KMS-11 (cell line): Measurements from ENCODE around the gene MAP3K2.
A peak's percentile ranks its signal among the peaks of the same experiment; 100 is the strongest.

ENCODE experiments used
- H2AFZ ChIP-seq: fragments of 200-600 bp; sonication (generic); 2 replicates; pipeline ENCODE4 v1.6.1; 2016; ENCODE audit warnings: antibody characterized with exemption, mixed run types, low read depth
- H3K27ac ChIP-seq: fragments of 200-600 bp; sonication (generic); 2 replicates; pipeline ENCODE4 v1.6.1; 2016; ENCODE audit warnings: mild to moderate bottlenecking, mixed run types
- H3K27me3 ChIP-seq: fragments of 200-600 bp; sonication (generic); 2 replicates; pipeline ENCODE4 v1.6.1; 2017; ENCODE audit warnings: mild to moderate bottlenecking, low read depth, mixed run types, moderate library complexity; ENCODE audit not compliant: insufficient read depth
- H3K36me3 ChIP-seq: fragments of 200-600 bp; sonication (generic); 2 replicates; pipeline ENCODE4 v1.6.1; 2017; ENCODE audit warnings: mild to moderate bottlenecking, mixed run types; ENCODE audit not compliant: insufficient read depth
- H3K4me1 ChIP-seq: fragments of 200-600 bp; sonication (generic); 2 replicates; pipeline ENCODE4 v1.6.1; 2016; ENCODE audit warnings: mild to moderate bottlenecking, low read depth, mixed run types; ENCODE audit not compliant: poor library complexity, severe bottlenecking
- H3K4me2 ChIP-seq: fragments of 200-600 bp; sonication (generic); 2 replicates; pipeline ENCODE4 v1.7.0; 2016; ENCODE audit warnings: mild to moderate bottlenecking, mixed run types
- H3K4me3 ChIP-seq: fragments of 200-600 bp; sonication (generic); IDR thresholded peaks from 2 replicates; pipeline ENCODE4 v1.6.1; 2017; ENCODE audit warnings: low read depth, low read length, mixed read lengths; ENCODE audit not compliant: insufficient read depth
- H3K79me2 ChIP-seq: fragments of 200-600 bp; sonication (generic); 2 replicates; pipeline ENCODE4 v1.6.1; 2016; ENCODE audit warnings: low read depth, mixed run types; ENCODE audit not compliant: insufficient read depth
- H3K9ac ChIP-seq: fragments of 200-600 bp; sonication (generic); 2 replicates; pipeline ENCODE4 v1.6.1; 2016; ENCODE audit warnings: mild to moderate bottlenecking, mixed run types
- H4K20me1 ChIP-seq: fragments of 200-600 bp; sonication (generic); 2 replicates; pipeline ENCODE4 v1.6.1; 2016; ENCODE audit warnings: mild to moderate bottlenecking, mixed run types; ENCODE audit not compliant: insufficient read depth
- TF ChIP-seq, protein P1 (sequence below): fragments of 200-600 bp; sonication (generic); conservative IDR thresholded peaks from 2 replicates; pipeline ENCODE4 v1.6.1; 2017; ENCODE audit warnings: low read depth, mild to moderate bottlenecking, antibody characterized with exemption, low read length, moderate library complexity, mixed read lengths

MAP3K2 gene

DNA sequence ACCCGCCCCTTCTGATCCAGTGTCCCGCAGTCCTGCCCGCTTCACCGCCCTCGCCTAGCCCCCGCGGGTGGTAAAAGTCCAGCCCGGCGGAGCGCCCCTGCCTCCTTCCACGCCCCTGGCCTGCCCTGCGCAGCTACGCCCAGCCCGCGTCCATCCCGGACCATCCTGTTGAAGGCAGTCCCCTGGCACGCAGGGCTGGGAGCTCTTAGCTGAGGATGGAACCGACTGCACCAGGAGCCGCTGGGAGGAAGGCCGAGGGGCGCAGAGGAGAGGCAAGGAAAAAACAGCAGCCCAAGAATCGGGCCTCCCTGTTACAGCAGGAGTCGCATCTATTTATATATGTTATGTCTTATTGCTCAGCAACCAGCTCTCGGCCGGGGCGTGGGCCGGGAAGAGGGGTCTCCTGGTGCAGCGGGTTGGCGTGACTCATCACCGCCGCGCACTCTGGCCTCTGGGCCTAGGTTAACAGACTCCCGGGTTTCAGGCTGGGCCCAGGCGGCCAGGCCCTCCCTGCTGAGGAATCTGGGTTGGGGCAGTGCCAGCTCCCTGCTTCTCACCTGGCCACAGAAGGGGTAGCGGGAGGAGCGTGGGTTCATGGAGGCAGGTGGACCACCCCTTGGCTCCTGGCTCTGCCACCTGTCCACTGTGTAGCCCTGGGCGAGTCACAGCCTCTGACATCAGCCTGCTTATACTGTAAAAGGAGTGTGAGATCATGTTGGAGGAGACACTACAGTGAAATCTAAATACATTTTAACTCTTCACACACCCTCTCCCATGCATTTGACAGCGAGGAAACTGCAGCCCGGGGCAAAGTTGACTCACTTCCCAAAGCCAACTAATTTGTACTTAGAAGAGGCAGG, 13.4 kb upstream of the MAP3K2 start:
- H3K9ac ChIP-seq, result no peak overlapping the region
- H2AFZ ChIP-seq, result no peak overlapping the region
- H3K4me1 ChIP-seq, result peaks cover 10% of the 10 kb centered on the region
- TF ChIP-seq, protein P1, sequence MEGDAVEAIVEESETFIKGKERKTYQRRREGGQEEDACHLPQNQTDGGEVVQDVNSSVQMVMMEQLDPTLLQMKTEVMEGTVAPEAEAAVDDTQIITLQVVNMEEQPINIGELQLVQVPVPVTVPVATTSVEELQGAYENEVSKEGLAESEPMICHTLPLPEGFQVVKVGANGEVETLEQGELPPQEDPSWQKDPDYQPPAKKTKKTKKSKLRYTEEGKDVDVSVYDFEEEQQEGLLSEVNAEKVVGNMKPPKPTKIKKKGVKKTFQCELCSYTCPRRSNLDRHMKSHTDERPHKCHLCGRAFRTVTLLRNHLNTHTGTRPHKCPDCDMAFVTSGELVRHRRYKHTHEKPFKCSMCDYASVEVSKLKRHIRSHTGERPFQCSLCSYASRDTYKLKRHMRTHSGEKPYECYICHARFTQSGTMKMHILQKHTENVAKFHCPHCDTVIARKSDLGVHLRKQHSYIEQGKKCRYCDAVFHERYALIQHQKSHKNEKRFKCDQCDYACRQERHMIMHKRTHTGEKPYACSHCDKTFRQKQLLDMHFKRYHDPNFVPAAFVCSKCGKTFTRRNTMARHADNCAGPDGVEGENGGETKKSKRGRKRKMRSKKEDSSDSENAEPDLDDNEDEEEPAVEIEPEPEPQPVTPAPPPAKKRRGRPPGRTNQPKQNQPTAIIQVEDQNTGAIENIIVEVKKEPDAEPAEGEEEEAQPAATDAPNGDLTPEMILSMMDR, result no peak
- H3K4me3 ChIP-seq, result no peak overlapping the region
- H3K79me2 ChIP-seq, result no peaks in the 10 kb centered on the region
- no peaks in the 10 kb centered on the region for H3K36me3 ChIP-seq
- H3K27me3 ChIP-seq, result no peaks in the 10 kb centered on the region
- no peak overlapping the region for H3K27ac ChIP-seq
- no peaks in the 10 kb centered on the region for H4K20me1 ChIP-seq
- no peak overlapping the region for H3K4me2 ChIP-seq

DNA sequence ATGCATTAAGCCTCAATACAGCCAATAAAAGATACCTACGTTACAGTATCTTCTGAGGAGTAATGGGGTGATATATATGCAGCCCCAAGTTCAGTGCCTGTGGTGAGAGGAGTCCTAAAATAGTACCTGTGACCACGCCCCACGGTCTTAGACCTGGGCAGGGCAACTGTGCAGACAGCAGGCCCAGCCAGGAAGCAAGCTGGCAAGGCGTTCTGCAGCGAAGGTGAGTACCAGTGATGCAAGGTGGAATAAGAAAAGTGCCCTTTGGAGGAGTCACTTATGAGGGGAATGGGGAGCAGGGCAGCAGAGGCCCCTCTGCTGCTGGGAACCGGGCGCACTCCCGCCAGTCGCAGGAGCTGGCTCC, 12.7 kb upstream of the MAP3K2 start:
- Histone ChIP-seq H3K27ac (no peak overlapping the region), H2AFZ (no peak overlapping the region), H3K79me2 (no peaks in the 10 kb centered on the region), H3K9ac (no peak overlapping the region), H3K4me1 (peaks cover 10% of the 10 kb centered on the region), H3K4me3 (no peak overlapping the region), H4K20me1 (no peaks in the 10 kb centered on the region), H3K4me2 (no peak overlapping the region), H3K27me3 (no peaks in the 10 kb centered on the region), H3K36me3 (no peaks in the 10 kb centered on the region)
- TF ChIP-seq, protein P1, result no peak

DNA sequence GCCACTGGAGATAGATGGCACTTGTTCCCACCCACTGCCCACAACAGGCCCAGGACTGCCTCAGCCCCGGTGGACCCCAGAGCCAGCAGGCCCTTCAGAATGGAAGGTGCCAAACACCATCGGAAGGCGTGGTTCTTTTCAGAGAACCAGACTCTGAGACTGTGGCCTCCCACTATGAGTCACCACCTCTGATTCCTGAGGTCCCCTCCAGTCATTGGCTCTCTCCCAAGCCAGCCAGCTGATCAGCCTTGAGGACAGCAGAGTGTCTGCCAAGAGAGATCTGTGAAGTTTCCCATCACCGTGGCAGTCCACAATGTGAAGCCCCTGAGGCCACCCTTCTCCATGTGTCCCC, 10.4 kb upstream of the MAP3K2 start:
- Histone ChIP-seq H3K27ac (no peak overlapping the region), H3K4me1 (peaks cover 10% of the 10 kb centered on the region), H3K4me2 (no peak overlapping the region), H3K4me3 (no peak overlapping the region), H2AFZ (peak overlapping the region; percentile 14; the same call in 1 of the 2 replicates), H3K9ac (no peak overlapping the region), H4K20me1 (no peaks in the 10 kb centered on the region), H3K79me2 (no peaks in the 10 kb centered on the region), H3K36me3 (no peaks in the 10 kb centered on the region), H3K27me3 (no peaks in the 10 kb centered on the region)
- TF ChIP-seq, protein P1, result no peak

DNA sequence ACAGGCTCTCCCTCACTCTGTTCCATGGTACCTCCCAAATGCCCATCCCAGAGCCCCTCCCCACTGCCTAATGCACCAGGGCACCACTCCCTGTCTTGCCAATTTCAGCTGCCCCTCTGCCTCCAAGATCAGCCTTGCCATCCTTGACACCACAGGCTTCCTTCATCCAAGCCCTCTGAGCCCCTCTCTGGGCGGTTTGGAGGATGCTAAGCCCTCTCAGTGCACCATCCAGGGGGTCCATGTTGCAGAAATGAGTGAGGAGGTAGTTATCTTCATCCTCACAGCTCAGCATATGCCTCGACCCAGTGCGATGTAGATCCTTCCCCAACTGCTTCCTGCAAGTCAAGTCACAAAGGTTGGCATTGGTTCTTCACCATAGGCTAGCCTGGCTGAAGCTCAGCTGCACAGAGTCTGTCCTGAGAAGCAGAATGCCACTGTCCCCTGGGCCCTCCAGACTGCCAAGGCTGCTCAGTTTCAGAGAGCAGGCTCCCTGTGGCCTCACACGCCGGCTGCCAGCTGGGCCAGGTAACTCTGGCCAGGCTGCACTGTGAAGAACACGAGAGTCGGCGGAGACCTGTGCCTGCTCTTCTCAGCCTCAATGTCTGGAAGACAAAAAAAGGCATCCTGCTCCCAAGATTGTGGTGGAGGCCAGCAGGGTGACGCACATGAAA, 9.9 kb upstream of the MAP3K2 start:
- TF ChIP-seq, protein P1, result no peak
- H3K4me2 ChIP-seq, result no peak overlapping the region

More for the DNA sequence above, 9.9 kb upstream of the MAP3K2 start:
- H3K79me2 ChIP-seq, result no peaks in the 10 kb centered on the region
- H3K36me3 ChIP-seq, result no peaks in the 10 kb centered on the region
- no peaks in the 10 kb centered on the region for H4K20me1 ChIP-seq
- H2AFZ ChIP-seq, result peak overlapping the region; percentile 14; the same call in 1 of the 2 replicates
- H3K4me1 ChIP-seq, result peaks cover 14% of the 10 kb centered on the region
- H3K27ac ChIP-seq, result no peak overlapping the region
- no peak overlapping the region for H3K4me3 ChIP-seq
- no peaks in the 10 kb centered on the region for H3K27me3 ChIP-seq
- H3K9ac ChIP-seq, result no peak overlapping the region
